Epidermal melanocyte (primary cell): ENCODE measurements around the gene ADK.

Experiments
- DNase-seq: peaks from one replicate; pipeline ENCODE4 v3.0.0; 2011; ENCODE audit warnings: low spot score; ENCODE audit not compliant: insufficient read length

Gene ADK

DNA sequence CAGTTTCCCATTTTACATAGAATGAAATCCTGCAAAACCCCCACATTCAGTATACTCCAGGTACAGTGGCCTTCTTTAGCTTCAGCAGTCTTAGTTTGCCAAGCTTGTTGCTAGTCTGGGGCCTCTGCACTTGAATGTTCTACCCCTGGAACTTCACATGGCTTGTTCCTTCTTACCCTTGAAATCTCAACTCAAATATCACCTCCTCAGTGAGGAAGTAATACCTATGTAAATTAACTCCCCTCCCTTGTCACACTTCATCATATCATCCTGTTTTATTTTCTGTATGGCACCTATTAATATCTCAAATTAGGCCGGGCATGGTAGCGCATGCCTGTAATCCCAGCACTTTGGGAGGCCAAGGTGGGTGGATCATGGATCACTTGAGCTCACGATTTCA, 511.6 kb downstream of the ADK start:
- no peak for DNase-seq

DNA sequence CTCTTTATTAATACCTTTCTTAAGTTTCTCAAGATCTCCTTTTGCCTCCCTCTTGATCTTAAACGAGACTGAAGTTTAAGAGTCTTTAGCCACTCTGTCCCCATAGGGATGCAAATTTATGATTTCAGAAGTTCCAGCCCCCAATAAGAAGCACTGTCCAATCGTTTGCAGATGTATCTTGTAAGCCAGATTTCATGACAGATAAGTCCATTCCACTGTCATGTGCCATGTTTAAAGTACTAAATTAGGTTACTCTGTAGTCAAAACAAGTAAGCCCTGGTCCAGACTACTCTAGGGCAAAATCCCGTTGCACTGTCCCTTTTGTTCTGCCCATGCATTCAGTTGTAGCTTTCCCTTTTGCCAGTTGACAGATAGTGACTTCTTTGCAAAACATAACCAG, 518.2 kb downstream of the ADK start:
- DNase-seq: no peak

DNA sequence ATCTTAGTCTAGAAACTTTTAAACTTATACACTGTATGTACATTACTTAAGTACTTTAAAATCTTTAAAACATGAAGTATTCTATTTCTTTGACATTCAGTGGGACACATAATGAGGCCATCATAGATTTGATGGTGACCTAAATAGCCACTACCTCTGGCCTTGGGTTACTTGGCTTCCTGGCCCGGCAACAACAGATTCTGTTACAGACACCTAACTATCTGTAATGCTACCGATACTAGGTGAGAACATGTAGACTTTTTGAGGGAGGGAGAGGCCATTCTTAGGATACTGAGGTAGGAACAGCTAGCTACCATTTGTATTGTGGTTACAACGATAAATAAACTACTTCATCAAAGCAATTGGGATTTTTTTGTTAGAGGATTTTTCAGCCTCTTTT, 520.7 kb downstream of the ADK start:
- DNase-seq: no peak

DNA sequence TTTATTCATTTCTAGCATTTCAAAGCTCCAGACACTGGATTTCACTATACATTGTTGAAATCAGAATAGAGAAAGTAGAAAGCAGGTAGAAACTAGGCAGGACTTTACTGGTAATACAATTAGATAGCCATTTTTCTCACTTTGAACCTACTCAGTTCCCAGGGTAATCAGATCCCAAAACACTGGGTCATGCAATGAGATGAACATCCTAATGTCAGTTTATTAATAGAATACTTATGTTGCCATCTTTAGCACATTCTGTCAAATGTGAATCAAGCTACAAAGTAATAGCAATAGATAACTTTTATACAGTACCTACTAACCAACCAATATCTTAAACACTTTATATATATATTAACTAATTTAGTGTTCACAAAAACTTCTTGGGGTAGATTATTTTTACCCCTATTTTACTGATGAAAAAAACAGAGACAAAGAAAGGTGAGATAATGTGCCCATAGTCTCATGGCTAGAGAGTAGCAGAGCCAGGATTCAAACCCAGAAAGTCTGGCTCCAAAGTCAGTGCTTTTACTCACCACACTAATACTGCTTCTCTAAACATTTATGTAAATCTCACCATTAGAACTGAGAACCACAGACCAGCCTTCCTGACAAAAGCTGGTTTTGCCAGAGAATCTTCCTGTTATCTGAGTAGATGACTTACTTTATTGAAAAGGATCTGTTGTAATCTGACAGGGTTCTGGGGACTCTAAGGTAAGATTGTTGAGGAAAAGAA, 521.6 kb downstream of the ADK start:
- no peak for DNase-seq

DNA sequence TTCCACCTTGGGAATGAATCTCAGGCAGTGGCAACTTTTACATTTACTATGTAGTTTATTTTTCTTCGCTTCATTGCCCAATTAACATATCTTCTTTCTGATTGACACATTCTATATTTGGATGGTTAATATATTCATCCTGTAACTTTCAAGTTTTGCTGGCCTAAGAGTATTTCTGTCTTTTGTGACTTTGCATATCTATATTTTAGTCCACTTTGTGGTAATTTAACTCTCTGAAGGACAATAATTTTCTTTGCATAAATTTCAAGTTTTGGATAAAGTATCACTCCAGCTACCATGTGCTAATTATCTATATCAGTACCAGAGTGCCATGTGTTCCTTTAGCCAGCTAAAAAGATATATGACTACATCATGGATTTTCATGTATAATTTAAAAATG, 523.9 kb downstream of the ADK start:
- DNase-seq: no peak

DNA sequence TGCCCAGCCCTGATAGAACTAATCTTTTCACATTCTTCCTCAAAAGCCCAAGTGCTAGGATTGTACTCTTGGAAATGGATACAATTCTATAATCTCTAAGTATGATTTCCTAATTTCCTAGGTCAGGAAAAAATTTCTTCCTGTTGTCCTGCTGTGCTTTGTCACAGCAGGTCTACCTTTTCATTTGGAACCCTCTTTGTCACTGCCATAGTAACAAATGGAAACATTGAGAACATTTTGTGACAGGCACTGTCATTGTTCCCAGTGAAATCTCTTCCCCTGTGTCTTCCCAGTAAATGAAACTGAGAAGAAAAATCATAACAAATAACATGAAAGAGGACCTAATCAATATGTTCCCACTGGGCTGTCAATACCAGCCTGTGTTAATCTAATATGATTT, 524.5 kb downstream of the ADK start:
- no peak for DNase-seq

DNA sequence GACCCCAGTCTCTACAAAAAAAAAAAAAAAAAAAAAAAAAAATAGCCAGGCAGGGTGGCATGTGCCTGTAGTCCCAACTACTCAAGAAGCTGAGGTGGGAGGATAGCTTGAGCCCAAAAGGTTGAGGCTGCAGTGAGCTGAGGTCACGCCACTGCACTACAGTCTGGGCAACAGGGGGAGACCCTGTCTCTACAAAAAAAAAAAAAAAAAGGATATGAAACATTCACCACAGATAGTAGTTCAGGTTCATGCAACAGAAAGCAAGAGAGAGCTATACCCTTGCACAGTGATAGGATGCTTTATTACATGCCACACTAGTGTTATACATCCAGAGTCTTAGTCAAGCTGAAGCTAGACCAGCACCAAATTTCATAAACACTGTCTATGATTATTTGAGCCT, 526.9 kb downstream of the ADK start:
- DNase-seq: no peak

DNA sequence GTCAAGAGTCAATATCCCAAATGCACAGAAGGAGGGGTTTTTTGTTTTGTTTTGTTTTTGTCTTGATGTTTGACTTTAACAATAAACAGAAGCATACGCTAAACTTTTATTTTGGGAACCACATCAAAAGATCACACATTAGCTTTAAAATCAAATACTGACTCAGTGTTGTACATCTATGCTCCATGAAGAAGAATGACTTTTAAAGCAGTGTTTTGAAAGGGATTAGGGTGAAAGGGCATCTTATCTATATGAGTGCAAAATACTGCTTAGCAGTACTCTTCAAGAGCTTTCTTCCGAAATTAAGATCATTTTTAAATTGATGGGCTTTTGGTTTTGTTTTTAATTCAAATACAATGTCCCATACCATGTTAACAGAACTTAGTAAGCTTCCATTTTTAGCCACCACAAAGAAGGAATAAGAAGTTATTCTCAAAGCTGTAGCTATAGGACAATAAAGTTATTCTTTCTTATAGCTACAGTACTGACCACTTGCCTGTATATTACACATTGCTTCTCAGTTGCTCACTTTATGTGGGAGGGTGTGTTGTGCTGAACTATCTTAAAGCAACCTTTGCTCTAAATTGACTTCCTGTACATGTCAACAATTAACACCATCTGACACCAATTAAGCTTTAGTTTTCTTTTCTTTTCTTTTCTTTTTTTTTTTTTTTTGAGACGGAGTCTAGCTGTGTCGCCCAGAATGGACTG, 531.1 kb downstream of the ADK start:
- DNase-seq: no peak

DNA sequence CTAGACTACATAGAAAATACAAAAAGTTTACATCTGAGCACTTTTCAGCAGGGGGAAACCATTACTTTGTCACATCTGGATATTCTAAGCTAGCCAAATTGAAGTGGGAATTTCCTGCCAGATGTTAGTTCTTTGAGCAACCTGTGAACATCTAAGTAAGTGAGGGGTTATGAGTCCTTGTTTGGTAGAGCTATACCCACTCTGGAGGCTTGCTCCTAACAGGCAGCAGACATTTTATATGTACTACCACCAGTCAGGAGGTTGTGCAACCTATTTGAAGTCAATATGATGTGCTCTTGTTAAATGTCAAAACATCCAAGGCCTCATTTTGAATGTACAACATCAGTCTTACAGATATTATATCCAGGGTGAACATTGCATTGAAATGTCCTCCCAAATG, 532.0 kb downstream of the ADK start:
- no peak for DNase-seq

DNA sequence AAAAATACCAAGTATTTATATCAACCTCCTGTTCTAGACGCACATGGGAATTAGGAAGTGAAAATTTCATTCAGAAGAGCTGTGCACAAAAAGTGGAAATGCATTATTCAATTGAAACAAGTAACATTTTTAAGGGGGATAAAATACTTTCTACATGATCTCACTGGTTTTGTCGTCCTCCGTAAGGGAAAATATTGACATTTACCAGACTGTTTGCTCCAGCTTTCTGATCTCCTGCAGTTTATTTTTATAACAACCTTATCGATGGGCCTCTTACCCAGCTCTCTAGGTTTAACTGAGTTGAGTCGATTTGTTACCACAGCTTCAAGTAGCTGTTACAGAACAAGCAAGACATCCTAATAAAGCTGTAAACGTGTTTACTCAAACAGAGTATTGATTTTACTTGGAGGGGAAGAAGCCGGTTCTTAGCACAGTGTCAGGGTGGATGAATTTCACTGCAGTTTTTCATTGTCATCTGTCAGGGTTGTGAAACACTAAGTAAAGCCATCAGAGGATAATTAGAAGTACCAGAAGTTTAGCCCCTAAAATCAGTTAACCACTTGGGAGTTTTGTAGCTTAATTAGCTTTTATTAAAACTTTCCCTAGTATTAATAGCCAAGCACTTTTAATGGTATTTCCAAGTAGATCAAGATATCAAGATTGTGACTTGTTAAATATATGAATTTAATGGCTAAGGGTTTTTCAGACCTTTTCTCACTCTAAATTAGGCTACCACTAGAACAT, 532.8 kb downstream of the ADK start:
- DNase-seq: no peak

DNA sequence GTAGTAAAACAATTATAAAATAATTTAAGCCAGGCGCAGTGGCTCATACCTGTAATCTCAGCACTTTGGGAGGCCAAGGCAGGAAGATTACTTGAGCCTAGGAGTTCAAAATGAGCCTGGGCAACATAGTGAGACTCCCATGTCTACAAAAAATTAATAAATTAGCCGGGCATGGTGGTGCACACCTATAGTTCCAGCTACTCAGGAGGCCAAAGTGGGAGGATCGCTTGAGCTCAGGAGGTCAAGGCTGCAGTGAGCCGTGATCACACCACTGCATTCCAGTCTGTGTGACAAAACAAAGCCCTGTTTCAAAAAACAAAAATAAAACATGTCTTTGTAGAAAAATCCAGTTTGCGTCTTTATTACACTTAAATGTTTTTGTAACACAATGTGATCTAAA, 533.4 kb downstream of the ADK start:
- DNase-seq: no peak

DNA sequence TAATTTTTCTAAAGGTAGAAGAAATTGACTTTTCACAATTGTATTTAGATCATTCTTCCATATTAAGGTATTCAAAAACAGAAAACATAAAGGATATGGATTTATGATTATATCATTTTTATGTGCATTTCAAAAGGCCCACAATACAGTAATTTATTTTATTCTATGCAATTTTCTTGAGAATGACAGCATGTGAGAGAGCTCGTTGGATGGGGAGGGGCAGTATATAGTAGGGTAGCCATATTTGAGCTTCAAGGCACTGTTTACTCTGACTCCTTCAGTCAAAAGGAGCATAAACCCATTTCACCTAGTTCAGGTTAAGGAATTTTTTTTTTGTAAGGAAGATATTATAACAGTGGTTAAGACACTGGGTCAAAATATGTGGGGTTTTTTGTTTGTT, 534.5 kb downstream of the ADK start:
- no peak for DNase-seq

DNA sequence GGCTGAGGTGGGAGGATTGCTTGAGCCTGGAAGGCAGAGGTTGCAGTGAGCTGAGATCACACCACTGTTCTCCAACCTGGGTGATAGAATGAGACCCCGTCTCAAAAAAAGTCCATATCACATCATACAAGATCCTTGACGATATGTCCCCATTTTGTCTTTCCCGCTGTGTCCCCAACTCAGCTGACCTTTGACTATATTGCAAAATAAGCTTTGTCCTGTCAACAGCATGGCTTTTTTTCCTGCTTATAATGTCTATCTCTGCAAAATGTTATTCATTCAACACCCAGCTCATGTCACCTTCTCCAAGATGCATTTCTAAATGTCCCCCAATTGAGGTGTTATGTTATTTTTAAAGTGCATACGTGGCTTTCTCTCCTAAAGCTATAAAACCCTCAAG, 539.4 kb downstream of the ADK start:
- DNase-seq: no peak

DNA sequence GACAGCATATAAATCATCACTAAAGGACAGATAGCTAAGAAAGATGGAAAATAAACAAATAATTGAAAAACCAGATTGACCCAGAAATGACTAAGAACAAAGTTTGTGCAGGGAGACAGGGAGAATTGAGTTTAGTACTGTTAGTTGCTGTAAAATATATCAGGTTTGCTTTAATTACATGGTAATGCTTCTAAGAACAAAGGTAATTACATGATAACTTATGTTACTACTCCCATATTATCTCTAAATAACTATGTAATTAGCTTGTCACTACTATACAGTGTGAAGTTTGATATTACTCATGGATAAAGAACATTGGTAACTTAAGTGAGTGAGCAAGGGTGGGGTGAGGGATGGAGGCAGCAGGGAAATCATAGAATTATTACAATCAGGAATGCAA, 540.1 kb downstream of the ADK start:
- DNase-seq: no peak

DNA sequence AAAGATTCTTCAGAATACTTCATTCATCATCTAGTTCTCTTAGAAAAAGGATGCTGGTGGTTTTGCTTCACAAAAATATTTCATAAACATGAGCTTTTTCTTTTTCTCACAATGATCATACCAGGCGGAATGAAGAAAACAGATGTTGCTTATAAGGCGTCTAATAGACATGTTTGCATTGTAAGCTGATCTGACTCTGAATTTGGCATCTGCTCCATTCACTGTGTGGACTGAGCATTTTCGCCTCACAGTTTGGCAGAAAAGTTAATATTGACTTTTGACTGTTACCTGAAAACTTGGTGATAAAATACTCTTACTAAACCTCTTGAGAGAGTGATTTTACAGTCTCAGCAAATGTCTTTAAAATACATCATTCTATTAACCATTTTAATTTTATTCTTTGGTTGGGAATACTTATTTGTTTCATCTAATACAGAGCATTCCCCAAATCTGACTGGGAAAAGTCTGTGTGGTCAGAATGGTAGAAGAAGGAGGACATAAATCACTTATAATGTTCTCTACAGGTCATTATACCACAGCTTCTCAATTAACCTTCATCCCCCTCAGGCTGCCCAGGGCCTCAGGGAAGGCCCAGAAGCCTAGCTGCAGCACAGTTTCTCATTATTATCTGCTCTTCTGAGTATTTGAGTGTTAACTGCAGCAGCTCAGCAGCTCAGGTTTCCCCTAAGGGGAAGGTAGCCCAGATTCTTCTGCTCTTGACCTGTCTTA, 553.8 kb downstream of the ADK start:
- DNase-seq: no peak

DNA sequence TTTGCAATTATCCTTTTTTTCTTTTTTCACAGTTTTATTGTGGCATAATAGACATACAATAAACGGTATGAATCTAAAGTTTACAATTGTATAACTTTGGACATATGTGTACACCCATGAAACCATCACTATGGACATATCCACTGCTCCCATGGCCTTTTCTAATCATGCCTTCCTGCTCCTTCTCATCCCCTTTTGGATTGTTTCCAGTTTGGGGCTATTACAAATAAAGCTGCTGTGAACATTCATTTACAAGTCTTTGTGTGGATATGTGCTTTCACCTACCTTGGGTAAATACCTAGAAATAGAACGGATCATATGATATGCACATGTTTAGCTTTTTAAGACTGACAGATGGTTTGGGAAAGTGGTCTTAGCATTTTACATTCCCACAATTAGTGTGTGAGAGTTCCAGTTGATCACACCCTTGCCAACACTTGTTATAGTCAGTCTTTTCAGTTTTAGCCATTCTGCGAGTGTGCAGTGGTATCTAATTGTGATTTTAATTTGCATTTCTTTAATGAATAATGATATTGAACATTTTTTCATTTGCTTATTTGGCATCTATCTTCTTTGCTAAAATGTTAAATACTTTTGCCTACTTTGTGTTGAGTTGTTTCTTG, 554.4 kb downstream of the ADK start:
- no peak for DNase-seq

DNA sequence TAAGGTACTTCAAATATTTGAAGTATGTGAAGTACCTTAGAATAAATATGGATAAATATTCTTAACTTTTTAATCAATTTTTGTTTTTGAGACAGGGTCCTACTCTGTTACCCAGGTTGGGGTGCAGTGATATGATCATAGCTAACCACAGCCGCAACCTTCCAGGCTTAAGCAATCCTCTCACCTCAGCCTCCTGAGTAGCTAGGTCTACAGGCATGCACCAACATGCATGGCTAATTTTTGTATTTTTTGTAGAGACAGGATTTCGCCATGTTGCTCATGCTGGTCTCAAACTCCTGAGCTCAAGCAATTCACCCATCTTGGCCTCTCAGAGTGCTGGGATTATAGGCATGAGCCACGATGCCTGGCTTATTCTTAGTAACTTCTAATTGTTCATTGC, 555.9 kb downstream of the ADK start:
- DNase-seq: no peak

DNA sequence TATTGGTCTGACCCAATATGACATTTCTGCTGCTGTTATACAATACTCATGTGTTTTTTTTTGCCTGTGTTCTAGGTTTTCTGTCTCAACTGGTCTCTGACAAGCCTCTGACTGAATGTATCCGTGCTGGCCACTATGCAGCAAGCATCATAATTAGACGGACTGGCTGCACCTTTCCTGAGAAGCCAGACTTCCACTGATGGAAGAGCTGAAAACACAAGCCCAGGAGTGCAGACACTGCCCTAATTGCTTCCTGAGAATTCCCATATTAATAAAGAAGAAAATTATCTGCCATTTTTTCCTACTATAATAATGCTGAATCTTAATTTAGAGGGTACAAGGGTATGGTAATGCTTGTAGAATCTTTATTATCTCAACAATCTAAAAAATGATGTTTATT, 557.2 kb downstream of the ADK start:
- no peak for DNase-seq

DNA sequence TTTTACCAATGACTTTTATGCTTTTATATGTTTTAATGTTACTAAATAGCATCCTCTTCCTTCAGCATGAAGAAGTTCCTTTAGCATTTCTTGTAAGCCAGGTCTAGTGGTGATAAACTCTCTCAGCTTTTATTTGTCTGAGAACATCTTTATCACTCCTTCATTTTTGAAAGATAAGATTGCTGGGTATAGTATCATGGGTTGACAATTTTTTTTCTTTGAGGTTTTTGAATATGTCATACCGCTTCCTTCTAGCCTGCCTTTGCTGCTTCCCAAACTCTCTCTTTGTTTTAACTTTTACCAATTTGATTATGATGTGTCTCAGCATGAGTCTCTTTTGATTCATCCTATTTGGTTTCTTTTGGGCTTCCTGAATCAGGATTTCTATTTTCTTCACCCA, 567.2 kb downstream of the ADK start:
- DNase-seq: no peak

DNA sequence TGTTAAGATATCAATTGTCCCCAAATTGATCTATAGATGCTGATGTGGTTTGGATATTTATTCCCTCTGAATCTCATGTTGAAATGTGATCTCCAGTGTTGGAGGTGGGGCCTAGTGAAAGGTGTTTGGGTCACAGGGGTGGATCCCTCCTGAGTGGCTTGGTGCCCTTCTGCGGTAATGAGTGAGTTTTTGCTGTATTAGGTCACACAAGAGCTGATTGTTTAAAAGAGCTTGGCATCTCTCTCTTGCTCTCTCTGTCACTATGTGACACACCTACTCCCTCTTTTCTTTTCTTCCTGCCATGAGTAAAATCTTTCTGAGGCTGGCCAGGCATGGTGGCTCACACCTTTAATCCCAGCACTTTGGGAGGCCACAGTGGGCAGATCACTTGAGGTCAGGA, 577.2 kb downstream of the ADK start:
- no peak for DNase-seq

DNA sequence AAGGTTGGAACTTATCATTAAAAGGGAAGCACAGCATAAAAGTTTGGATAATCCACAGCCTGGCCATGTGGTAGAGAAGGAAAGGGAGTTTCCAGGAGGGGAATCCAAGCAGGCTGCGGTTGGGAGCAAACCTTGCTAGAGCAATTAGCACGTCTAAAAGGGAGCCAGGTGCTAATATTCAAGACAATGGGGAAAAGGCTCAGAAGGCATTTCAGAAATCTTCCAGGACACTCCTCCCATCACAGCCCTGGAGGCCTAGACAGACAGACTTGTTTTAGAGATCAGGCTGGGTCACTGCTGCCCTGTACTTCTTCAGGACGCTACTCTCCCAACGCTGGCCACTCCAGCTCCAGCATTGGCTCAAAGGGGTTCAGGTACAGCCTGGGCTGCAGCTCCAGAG, 579.2 kb downstream of the ADK start:
- no peak for DNase-seq

DNA sequence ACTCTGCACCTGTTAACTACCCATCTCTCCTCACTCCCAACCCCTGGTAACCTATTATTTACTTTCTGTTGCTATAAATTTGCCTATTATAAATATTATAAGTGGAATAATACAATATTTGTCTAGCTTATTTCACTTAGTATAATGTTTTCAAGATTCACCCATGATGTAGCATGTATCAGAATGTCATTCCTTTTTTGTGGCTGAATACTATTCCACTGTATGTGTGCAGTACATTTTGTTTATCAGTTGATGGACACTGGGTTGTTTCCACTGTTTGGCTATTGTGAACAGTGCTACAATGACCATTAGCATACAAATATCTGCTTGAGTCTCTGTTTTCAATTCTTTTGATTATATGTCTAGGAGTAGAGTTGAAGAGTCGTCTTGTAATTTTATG, 582.6 kb downstream of the ADK start:
- no peak for DNase-seq
